NCI-H748 (cell line): ENCODE measurements around the gene RAMP1.

Experiments
- DNase-seq: peaks from one replicate; lab custom pipeline; 2025; ENCODE audit not compliant: unreplicated experiment; lab: John Stamatoyannopoulos, UW

RAMP1 gene

DNA sequence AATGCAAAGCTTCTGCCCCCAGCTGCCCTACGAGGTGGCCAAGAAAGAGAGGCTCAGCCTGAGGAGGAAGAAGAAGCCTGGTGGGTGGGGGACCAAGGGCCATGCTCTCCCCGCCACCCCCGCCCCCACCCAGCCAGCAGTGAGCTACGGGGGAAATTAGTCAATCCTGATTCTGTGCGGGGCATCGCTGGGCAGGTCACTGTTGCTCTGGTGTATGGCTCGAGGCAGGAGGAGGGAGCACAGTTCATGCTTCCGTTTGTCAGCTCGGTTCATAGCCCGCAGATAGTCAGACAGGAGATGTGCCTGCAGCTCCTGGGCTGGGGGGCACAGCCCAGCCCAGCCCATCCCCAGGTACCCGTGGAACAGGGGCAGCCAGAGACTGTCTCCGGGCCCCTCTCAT, 17.1 kb downstream of the RAMP1 start:
- no peak for DNase-seq

DNA sequence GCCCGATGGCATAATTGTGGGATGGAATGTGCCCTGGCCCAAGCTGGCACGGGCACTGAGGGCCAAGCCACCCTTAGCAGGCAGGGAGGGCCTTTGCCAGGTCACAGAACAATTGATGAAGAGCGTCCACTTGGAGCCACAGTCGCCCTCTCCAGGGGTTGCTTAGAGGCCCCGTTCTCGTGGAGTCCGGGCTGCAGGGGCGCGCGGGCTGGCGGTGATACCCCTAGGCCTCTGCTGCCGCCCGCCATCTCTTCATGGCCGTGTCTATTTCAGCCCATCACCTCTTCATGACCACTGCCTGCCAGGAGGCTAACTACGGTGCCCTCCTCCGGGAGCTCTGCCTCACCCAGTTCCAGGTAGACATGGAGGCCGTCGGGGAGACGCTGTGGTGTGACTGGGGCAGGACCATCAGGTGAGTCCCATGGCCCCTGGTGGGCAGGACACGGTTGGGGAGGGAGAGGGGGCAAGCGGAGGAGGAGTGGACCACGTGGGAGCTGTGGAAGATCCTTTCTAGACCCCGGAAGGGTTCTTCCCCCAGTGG, 17.6 kb downstream of the RAMP1 start:
- no peak for DNase-seq

DNA sequence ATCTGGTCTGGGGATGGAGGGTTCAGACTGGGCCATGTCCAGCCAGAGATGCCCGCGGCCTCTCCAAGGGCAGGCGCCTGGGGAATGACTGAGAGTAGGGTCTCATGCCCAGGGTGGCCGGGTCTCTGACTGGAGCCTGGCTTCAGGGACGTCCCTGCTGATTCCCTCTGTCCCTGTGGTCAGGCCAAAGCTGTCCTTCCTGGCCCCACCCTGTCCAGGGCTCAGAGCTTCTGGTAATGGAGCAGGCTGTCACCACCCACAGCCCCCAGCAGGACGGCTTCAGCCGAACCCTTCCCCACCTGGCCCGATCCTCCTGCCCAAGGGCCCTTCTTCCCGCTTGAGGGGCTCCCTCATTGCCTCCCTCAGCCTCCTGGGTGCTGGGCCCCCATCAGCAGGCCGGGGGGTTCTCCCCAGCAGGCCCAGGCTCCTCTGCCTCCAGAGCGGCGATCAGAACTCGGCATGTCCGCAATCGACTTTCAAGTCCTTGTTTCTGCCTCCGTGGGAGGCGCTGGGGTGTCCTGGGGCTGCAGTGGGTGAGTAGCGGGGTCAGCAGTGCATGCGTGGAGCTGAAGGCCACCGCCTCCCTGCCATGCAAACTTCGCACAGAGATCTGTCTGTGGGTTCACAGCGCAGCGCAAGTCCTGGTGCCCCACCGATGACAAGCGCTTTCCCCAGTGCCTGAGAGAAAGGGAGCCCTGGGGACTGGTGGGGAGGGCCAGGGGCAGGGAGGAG, 18.3 kb downstream of the RAMP1 start:
- no peak for DNase-seq

DNA sequence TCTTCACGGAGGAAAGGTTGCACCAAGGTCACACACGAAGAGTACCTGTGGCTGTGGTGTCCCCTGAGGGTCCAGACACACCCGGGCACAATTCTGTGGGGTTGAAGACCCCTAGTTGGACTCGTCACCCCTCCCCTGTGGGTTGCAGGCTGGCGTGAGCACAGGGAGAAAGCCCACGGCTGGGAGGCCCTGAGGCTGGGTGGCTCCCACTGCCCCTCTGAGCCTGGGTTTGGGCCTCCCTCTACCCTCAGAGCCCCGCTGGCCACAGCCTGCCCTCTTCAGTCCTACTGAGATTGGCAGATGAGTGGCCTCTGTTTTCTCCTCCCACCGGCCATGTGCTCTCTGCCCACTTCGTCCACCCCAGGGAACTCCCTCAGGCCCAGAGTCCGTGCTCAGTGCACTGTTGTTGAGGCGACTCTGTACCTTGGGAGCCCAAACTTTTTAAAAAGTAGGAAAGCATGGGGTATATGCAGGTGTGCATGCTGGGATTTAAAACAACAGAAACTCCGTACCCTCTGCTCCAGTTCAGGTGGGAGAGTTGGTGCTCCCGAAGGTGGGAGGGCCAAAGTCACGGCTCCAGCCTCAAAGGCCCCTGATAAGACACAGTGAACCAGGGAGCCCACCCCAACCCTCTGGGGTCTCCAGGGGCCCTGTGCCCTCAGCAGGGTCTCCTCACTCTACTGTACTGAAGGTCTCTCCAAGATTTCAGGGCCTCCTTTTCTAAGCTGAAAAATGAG, 19.1 kb downstream of the RAMP1 start:
- no peak for DNase-seq

DNA sequence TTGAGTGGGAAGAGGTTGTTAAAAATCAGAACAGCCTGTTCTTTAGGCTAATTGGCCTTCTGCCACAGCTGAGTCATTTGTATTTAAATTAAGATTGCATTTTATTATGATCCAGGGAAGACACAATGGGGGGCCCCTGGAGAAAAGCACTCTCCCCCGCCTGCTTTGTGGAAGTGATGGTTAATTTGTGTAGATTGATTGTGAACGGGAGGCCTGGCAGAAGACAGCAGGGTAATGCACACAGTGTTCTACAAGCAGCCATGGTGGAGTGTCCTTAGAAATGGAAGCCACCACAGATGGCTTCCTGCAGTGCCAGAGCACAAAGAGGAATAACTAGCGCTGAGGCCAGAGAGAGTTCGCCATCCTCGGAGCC, 19.6 kb downstream of the RAMP1 start:
- DNase-seq = peak; percentile 56

DNA sequence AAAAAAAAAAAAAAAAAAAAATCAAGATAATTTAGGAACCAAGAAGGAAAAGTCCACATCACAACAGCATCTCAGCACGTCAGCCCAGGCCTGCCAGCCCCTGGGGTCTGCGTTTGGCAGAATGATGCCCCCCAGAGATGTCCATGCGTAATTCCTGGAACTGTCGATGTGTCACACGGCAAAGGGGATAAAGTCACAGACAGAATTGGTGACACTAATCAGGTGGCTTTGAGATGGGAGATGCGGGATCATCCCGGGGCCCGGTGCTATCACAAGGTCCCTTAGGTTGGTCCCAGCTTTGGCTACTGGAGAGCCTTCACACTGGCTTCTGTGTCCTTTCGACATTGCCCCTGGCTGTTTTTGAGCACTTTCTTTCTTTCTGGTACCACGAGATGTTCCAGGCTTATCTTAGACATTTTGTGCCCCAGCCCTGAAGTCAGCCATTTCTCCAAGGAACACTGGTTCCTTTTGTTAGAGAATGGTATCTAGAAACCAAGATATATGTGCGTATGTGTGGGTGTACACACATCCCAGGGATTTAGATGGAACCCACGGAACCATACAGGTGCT, 20.7 kb downstream of the RAMP1 start:
- DNase-seq = no peak

DNA sequence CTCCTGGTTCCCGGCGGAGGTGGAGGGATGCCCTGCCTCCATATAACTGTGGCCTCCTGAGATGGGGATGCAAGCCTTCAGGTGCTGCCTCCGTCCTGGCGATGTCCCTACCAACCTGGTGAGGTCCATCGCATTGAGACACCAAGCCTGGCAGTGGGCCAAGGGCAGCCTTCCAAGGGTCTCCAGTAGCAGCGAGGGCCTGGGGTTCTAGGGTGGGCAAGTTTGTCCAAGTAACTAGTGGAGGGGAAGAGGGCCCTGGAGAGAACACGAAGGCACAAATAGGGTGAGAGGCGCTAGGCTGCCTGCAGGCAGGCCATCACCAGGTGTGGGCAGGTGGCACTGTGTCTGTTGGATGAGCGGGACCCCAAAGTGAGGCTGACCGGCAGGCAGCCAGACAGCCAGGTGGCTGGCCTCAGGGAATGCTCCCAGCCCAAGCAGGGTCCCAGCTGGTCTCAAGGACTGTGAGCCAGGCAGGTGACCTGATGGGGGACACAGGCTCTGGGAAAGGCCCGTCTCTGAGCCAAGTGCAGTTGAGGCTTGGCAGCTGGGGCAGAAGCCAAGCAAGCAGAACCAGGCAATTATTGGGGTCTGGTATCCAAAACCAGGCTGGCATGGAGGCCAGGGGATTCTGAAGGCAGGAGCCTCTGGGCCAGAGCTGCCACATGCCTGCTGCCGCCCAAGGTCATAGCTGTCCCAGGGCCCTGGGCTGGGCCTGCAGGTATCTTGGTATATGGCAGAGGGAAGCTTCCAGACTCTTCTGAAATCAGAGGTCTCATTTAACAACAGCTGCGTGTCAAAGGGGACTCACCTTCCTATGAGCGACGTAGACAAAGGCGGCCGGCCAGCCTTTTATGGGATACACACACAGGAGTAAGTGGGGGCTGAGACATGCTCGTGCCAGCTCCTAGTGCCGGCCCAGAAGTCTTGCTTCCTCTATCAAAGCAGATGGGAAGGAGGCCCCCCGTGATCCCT, 23.4 kb downstream of the RAMP1 start:
- DNase-seq = no peak

DNA sequence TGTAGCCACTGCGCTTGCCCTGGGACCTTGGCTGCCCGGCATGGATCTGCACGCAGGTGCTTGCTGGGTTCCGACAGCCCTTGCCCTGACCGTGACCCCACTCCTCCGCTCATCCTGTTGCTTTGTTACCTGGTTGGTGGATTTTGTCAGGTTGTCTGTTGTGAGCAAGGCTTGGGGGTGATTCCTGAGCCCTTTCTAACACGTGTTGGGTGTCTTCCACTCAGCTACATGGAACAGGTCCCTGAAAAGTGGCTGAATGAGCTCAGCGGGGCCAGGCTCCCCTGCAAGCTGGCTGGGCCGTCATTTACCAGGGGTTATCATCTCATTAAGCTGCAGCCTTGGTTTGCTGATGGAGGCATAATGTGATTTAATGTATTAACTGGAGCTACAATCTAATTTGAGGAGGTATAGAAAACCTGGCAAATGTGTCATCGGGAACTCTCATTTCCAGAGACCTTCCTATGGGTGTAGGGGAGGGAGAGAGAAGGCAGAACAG, 24.6 kb downstream of the RAMP1 start:
- no peak for DNase-seq

DNA sequence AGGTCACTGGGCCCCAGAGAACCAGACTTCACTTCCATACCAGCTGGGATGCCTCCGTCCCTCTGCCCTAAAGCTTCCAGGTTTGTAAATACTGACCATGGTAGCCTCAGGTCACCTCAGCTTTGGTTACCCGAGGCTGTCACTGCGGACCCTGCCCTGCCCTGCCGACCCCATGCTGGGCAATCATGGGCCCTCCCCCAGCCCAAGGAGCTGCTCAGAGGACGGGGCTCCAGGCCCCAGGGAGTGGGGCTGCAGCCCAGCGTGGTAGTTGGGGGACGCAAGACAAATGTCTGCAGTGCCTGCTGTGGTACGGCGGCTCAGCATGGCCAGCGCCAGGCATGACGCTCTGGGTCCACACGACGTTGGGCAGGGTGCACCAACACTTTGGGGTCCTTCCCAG, 25.3 kb downstream of the RAMP1 start:
- no peak for DNase-seq

DNA sequence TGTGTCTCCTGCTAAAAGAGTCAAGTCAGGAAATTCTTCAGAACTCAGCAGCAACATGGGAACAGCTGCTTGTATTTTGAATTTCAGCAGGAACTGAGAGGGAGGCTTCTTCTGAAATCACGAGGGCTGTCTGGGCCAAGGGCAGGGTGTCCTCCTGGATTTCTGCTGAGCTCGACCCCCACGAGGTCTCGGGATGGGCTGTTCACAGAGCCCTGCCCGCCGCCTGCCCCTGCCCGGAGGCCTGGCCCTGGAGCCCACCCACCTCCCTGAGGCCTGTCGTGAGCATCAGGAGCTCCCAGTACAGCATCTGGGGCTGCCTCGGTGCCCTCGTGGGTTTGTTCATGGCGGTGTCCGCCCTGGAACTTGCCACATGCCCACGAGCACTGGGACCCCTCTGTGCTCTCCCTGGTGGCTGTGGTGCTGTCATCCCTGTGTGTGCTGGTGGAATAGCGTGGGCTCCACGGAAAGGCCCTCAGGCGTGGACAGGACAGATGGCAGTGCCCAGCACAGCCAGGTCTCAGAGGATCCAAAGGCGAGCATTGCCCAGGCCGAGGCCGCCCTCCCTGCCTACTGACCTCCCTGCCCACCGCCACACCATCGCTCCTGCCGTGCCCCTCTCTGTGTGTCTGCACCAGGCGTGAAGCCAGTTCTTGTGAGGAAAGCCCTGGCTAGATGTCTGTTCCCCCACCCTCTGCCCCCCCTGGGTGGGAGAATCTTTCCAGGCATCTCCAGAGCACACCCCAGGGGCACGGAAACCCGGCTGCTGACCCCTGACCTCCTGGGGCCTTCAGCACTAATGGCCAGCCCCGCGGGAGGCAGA, 25.9 kb downstream of the RAMP1 start:
- DNase-seq = no peak

DNA sequence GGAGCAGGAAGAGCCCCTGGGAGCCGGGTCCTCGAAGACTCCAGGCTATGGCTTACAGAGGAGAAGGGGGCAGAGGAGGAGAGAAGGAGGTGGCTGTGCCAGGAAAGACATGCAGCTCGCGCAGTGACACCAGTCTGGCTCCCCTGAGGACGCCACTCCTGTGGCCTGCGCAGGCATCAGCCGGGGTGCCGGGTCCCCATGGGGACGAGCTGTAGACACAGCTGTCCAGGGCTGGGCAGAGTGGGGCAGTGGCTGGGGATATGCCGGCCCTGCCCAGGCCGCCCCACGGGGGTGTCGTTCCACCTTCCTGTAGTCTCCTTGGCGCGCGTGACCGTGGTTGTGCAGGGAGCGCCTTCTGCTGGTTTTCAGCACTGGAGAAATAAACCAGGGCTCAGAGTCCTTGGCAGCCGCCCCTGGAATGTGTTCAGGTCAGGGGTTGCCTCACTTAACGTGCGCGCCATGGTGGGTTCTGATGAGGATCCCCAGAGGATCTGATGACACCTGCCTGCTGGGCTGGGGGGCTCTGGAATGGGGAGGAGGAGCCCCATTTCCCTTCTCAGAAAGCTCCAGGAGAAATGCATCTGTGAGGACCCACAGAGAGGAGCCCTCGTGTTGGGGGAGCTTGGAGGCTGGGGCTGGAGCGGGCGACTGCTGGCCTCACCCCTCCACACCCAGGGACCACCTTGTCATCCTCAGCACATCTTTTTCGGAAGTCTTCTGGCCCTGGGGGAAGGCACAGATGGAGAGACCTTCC, 26.7 kb downstream of the RAMP1 start:
- DNase-seq = no peak

DNA sequence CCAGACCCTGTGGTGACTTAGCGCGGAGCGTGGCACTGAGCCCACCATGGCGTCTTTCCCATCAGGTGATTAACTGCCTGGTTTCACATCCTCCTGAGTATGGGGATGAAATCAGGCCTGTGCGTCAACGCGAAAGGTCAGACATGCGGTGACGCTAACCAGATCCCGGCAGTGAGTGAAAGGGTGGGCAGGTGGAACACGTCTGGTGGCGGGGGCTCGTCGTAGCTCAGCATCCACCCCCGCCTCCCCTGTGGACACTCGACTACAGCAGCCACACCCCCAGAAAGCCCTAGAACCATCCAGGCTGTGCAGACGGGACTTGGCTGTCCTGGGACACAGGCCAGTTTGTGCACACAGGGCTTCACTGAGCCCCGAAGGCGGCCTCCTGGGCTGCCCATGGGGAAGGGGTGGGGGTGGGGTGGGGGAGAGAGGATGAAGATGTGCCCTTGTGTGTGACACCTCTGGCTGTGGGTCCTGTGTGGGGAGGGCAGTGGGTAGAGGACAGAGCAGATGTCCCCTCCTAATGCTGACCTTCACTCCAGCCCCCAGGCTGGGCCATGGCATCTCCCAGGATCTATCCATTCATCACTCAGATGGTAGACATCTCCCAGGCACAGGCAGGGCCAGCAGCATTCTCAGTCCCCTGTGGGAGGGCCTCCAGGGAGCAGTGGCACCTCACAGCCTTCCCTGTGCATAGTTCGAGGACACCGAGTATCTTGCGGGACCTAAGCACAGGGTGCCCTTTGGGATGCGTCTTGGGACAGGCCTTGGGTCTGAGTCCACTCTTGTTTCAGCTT, 27.5 kb downstream of the RAMP1 start:
- no peak for DNase-seq

DNA sequence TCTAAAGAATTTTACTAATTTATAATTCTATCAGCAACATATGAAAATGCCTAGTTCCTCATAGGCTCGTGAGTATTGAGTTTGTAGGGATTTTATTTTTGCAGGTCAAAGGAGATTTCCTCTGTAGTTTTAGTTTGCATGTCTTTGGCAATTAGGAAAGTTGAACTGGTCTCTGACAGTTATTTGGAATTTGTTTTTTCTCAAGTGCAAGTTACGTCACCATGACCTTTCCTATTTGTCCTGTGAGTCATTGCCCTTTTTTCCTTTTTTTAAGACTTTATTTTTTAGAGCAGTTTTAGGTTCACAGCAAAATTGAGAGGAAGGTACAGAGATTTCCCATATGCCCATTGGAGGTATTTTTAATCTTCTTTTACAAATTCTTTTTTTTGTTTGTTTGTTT, 29.0 kb downstream of the RAMP1 start:
- no peak for DNase-seq

DNA sequence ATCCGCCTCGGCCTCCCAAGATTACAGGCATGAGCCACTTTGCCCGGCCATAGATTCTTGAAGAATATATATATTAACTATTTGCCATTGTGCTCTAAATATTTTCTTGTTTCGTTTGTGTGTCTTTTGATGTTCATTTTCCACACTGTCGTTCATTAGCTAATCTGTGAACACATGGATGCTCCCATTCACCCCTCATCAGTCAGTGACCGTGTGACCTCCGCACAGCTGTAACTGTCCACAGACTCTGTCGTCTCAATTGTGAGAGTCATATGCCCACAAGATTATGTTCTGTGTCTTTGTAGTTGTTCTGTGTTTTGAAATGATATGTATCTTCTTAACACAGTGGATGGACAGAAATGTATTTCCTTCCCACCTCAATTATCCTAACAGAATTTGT, 29.6 kb downstream of the RAMP1 start:
- DNase-seq = no peak

DNA sequence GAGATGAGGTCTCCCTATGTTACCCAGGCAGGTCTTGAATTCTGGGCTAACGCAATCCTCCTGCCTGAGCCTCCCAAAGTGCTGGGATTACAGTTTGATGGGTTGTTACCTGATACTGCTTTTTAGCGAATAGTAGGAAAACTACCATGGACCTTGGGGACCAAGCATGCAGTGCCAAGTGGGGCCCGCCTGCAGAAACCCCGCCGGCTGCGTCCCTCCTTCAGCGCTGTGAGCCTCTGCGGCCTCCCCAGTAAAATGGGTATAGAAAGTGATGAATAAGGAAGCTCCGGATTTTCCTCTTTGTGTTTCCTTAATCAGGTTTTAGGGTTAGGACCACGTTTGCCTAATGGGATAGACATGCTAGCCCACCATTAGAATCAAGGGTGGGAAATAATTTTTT, 30.4 kb downstream of the RAMP1 start:
- DNase-seq = no peak

DNA sequence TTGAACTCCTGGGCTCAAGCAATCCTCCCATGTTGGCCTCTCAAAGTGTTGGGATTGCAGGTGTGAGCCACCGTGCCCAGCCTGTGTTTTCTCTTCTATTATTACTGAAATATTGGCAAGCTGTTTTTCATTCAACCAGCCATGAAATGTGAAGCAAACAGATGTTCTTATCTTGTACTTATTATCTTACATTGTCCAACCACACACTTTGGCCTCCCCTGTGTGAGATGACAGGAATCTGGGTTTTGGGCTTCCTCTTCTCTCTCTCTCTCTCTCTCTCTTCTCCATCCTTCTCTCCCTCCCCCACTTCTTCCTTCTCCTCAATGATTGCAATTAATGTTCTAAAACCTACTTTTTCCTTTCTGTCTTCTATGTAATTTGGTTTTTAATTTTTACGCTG, 33.1 kb downstream of the RAMP1 start:
- DNase-seq = no peak

DNA sequence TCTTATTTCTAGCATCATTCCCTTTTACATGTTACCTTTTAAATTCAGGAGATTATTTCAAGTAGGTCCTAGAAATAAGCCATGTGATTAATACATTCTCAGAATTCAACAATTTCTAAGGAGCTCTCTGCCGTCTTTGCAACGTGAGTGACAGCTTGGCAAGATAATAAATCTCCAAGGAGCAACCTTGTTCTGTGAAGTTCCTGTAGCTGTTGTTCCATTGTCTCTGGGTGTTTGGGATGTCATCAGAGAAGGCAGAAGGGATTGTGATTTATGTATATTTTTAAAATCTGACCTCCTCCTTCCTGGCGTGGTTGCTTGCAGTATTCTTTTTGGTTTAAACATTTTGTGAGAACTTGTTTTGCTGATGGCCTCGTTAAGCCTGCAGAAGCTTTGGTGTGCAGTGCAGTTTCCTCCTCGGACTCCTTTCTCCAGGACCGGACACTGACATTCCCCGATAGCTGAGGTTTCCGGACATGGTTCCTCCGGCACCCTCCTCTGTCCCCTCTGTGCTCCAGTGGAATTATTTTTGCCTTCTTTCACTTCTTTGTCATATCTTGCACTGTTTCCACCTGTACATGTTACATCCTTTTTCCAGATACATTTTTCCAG, 33.7 kb downstream of the RAMP1 start:
- no peak for DNase-seq

DNA sequence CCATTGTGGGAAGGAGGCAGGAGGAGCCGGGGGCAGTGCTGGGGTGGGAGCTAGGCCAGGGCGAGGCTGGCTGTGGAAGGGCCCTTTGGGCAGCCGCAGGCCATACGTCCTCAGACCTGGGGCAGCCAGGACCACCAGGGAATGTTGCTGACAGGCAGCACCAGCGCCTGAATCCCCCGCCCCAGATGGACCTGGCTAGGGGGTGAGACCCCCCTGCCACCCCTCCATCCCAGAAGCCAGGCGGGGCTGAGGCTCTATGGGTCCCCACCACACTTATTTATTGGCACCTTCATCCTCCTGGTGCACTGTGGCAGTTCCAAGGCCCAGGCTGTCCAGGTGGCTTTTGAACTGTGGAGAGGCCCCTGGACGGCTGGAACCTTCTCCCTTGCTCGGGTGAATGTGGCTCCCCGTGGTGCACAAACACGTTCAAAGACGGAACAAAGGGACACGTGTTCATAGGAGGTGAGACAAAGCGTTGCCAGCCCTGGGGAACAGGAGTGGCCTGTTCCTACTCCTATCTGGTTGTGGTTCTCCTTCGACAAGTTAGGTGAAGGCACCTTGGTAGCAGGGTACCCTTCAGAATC, 35.1 kb downstream of the RAMP1 start:
- peak; percentile 4 for DNase-seq
